WTC11 (cell line): ENCODE measurements around the gene CPXM2. TPM values are rescaled to one million over a fixed set of nuclear protein-coding genes. Genes with fewer than 3 reads are reported as not detected.

Source experiments
- ATAC-seq: fragments of 200-7000 bp; cut with Tn5 transposase; 2 replicates; pipeline ENCODE4 v1.10.0; 2021; ENCODE audit warnings: mild to moderate bottlenecking, moderate library complexity
- CTCF ChIA-PET: fragments of 300-600 bp; sonication (Branson Sonifier 250); formaldehyde crosslinking; loops from one replicate; lab custom pipeline; 2021; ENCODE audit warnings: antibody characterized with exemption; lab: Charles Lee
- POLR2A ChIA-PET: fragments of 350-600 bp; sonication (Branson Sonifier 250); formaldehyde crosslinking; loops from one replicate; lab custom pipeline; 2021; ENCODE audit warnings: antibody characterized with exemption; lab: Charles Lee
- DNase-seq: peaks from one replicate; pipeline ENCODE4 v3.0.0; 2021; ENCODE audit warnings: low spot score
- H3K27ac Mint-ChIP-seq: 2 replicates; pipeline ENCODE4 v1.8.0; 2021; ENCODE audit warnings: mixed read lengths
- H3K27me3 Mint-ChIP-seq: 2 replicates; pipeline ENCODE4 v1.8.0; 2021; ENCODE audit warnings: low read depth, mild to moderate bottlenecking, moderate library complexity, mixed read lengths
- H3K36me3 Mint-ChIP-seq: 2 replicates; pipeline ENCODE4 v1.8.0; 2021; ENCODE audit warnings: mixed read lengths
- H3K4me1 Mint-ChIP-seq: 2 replicates; pipeline ENCODE4 v1.8.0; 2022; ENCODE audit warnings: mixed read lengths
- H3K4me3 Mint-ChIP-seq: 2 replicates; pipeline ENCODE4 v1.8.0; 2021; ENCODE audit warnings: mild to moderate bottlenecking, moderate library complexity, mixed read lengths
- H3K9me3 Mint-ChIP-seq: 2 replicates; pipeline ENCODE4 v1.8.0; 2021; ENCODE audit warnings: mixed read lengths
- AR ChIP-seq: fragments of 250-450 bp; sonication (Bioruptor Pico); IDR thresholded peaks from 2 replicates; pipeline ENCODE4 v1.9.0; 2021; ENCODE audit warnings: mild to moderate bottlenecking
- ATF3 ChIP-seq: sonication (generic); formaldehyde crosslinking; conservative IDR thresholded peaks from 2 replicates; pipeline ENCODE4 v1.8.1; 2022; ENCODE audit warnings: mild to moderate bottlenecking, missing genetic modification reagents
- GTF2I ChIP-seq: fragments of 250-450 bp; sonication (Bioruptor Pico); conservative IDR thresholded peaks from 2 replicates; pipeline ENCODE4 v1.4.0; 2021; ENCODE audit warnings: mild to moderate bottlenecking
- JUN ChIP-seq: sonication (generic); formaldehyde crosslinking; IDR thresholded peaks from 2 replicates; pipeline ENCODE4 v1.8.0; 2023; ENCODE audit warnings: mild to moderate bottlenecking, missing genetic modification reagents
- MYBL2 ChIP-seq: sonication (generic); formaldehyde crosslinking; IDR thresholded peaks from 2 replicates; pipeline ENCODE4 v1.8.1; 2023; ENCODE audit warnings: mild to moderate bottlenecking, moderate library complexity, missing genetic modification reagents
- OVOL2 ChIP-seq: fragments of 250-450 bp; sonication (Bioruptor Pico); IDR thresholded peaks from 2 replicates; pipeline ENCODE4 v1.9.0; 2021; ENCODE audit warnings: mild to moderate bottlenecking, borderline replicate concordance
- RORB ChIP-seq: fragments of 250-450 bp; sonication (Bioruptor Pico); IDR thresholded peaks from 2 replicates; pipeline ENCODE4 v1.9.0; 2021; ENCODE audit warnings: mild to moderate bottlenecking
- TEAD1 ChIP-seq: sonication (generic); formaldehyde crosslinking; IDR thresholded peaks from 2 replicates; pipeline ENCODE4 v1.8.0; 2022; ENCODE audit warnings: mild to moderate bottlenecking, missing genetic modification reagents
- ZBTB21 ChIP-seq: sonication (generic); formaldehyde crosslinking; IDR thresholded peaks from 2 replicates; pipeline ENCODE4 v1.8.1; 2023; ENCODE audit warnings: mild to moderate bottlenecking, missing genetic modification reagents, borderline replicate concordance
- ZNF396 ChIP-seq: fragments of 250-450 bp; sonication (Bioruptor Pico); IDR thresholded peaks from 2 replicates; pipeline ENCODE4 v1.8.0; 2021; ENCODE audit warnings: mild to moderate bottlenecking, moderate library complexity, borderline replicate concordance
- ZNF416 ChIP-seq: fragments of 250-450 bp; sonication (Bioruptor Pico); IDR thresholded peaks from 2 replicates; pipeline ENCODE4 v1.9.0; 2021; ENCODE audit warnings: mild to moderate bottlenecking, inconsistent platforms
- total RNA-seq: library from RNA; stranded (reverse); gene quantifications from 3 replicates; pipeline ENCODE4 v1.2.3, GENCODE V29; 2021
- TF ChIP-seq, protein P1 (sequence below): fragments of 250-450 bp; sonication (Bioruptor Pico); IDR thresholded peaks from 2 replicates; pipeline ENCODE4 v1.9.0; 2021; ENCODE audit warnings: mild to moderate bottlenecking, borderline replicate concordance
- TF ChIP-seq, protein P2 (sequence below): fragments of 250-450 bp; sonication (Bioruptor Pico); IDR thresholded peaks from 2 replicates; pipeline ENCODE4 v2.1.2; 2022; ENCODE audit warnings: mild to moderate bottlenecking, moderate library complexity
- TF ChIP-seq, protein P3 (sequence below): sonication (generic); formaldehyde crosslinking; IDR thresholded peaks from 2 replicates; pipeline ENCODE4 v1.8.1; 2023; ENCODE audit warnings: mild to moderate bottlenecking, missing genetic modification reagents, moderate library complexity

CPXM2 gene
- total RNA-seq, 1 experiment from 2014 or later: 3.4 TPM

DNA sequence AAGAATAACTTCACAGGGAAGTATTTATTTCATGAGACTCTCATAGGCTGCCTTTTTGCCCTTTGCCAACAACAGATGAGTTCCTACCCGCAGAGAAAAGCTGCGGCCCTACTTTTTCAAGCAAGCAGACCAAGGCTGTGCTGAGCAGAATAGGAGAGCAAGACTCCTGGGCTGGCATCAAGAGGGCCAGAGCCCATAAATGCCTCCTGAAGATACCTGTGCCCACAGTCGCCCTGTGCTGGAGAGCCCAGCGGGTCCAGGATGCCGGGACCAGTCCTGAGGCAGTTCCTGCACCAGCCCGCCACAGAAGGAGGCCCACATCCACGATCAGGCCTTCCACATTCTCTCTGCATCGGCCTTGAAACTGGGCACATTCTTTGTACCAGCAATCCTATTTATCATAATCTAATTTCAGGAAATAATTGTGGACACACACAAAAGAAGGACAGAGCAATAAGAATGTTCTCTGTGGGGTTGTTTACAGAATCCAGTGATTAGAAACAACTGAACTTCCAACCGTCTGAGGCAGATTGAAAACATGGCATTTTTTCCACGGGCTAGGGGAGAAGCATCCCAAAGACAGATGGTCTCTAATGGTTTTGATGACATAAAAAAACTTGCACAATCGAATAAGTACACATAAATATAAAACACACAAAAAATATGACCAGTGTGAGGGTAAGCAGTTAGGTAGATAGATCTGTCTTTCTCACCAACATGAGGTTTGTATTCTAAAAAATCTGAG, 95.6 kb downstream of the CPXM2 start (continued):
- TF ChIP-seq GTF2I (CRISPR knock-in tag) (no peak), RORB (no peak), JUN (CRISPR knock-in tag) (no peak), MYBL2 (CRISPR knock-in tag) (no peak), ZNF396 (CRISPR knock-in tag) (no peak)
- TF ChIP-seq, protein P1, sequence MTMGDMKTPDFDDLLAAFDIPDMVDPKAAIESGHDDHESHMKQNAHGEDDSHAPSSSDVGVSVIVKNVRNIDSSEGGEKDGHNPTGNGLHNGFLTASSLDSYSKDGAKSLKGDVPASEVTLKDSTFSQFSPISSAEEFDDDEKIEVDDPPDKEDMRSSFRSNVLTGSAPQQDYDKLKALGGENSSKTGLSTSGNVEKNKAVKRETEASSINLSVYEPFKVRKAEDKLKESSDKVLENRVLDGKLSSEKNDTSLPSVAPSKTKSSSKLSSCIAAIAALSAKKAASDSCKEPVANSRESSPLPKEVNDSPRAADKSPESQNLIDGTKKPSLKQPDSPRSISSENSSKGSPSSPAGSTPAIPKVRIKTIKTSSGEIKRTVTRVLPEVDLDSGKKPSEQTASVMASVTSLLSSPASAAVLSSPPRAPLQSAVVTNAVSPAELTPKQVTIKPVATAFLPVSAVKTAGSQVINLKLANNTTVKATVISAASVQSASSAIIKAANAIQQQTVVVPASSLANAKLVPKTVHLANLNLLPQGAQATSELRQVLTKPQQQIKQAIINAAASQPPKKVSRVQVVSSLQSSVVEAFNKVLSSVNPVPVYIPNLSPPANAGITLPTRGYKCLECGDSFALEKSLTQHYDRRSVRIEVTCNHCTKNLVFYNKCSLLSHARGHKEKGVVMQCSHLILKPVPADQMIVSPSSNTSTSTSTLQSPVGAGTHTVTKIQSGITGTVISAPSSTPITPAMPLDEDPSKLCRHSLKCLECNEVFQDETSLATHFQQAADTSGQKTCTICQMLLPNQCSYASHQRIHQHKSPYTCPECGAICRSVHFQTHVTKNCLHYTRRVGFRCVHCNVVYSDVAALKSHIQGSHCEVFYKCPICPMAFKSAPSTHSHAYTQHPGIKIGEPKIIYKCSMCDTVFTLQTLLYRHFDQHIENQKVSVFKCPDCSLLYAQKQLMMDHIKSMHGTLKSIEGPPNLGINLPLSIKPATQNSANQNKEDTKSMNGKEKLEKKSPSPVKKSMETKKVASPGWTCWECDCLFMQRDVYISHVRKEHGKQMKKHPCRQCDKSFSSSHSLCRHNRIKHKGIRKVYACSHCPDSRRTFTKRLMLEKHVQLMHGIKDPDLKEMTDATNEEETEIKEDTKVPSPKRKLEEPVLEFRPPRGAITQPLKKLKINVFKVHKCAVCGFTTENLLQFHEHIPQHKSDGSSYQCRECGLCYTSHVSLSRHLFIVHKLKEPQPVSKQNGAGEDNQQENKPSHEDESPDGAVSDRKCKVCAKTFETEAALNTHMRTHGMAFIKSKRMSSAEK (CRISPR knock-in tag): no peak

- H3K9me3 Mint-ChIP-seq: peaks cover 23% of the 10 kb centered on the region
- H3K36me3 Mint-ChIP-seq: peaks cover 13% of the 10 kb centered on the region
- H3K27me3 Mint-ChIP-seq: peaks cover 10% of the 10 kb centered on the region
- CTCF ChIA-PET: no interaction called here
- ATAC-seq: no peak
- TF ChIP-seq ZBTB21 (no peak), TEAD1 (CRISPR knock-in tag) (no peak), OVOL2 (CRISPR knock-in tag) (no peak), ATF3 (CRISPR knock-in tag) (no peak), ZNF416 (CRISPR knock-in tag) (no peak), AR (no peak)
- TF ChIP-seq, protein P2, sequence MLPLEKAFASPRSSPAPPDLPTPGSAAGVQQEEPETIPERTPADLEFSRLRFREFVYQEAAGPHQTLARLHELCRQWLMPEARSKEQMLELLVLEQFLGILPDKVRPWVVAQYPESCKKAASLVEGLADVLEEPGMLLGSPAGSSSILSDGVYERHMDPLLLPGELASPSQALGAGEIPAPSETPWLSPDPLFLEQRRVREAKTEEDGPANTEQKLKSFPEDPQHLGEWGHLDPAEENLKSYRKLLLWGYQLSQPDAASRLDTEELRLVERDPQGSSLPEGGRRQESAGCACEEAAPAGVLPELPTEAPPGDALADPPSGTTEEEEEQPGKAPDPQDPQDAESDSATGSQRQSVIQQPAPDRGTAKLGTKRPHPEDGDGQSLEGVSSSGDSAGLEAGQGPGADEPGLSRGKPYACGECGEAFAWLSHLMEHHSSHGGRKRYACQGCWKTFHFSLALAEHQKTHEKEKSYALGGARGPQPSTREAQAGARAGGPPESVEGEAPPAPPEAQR (CRISPR knock-in tag): no peak
- TF ChIP-seq, protein P3, sequence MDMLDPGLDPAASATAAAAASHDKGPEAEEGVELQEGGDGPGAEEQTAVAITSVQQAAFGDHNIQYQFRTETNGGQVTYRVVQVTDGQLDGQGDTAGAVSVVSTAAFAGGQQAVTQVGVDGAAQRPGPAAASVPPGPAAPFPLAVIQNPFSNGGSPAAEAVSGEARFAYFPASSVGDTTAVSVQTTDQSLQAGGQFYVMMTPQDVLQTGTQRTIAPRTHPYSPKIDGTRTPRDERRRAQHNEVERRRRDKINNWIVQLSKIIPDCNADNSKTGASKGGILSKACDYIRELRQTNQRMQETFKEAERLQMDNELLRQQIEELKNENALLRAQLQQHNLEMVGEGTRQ (CRISPR knock-in tag): no peak
- TF ChIP-seq, all 79 proteins: peak for 0
- Mint-ChIP-seq H3K27ac (no peak overlapping the region), H3K4me3 (no peak overlapping the region), H3K4me1 (peaks cover 50% of the 10 kb centered on the region)
- no peak for DNase-seq
- POLR2A ChIA-PET: no interaction called here
Observed at GRCh38 chr10:123795196-123795780, 96.3 kb downstream of the CPXM2 start.
